Measurements from ENCODE around the gene SERPINE3.

SERPINE3 gene

GRCh38 chr13:51311957-51312520 lies 27.5 kb upstream of the SERPINE3 start:
- peaks cover 0 to 17% (median 0%) of the 10 kb centered on the region in 4 donors for H3K4me1 ChIP-seq
- H3K9me3 ChIP-seq: no peaks in the 10 kb centered on the region
- no peak for DNase-seq
- no peak overlapping the region for H3K4me3 ChIP-seq
- no peaks in the 10 kb centered on the region for H3K36me3 ChIP-seq
- no peaks in the 10 kb centered on the region for H3K27me3 ChIP-seq
- no peak for TF ChIP-seq CTCF (IDR thresholded peaks at IDR 0.05)
- intact Hi-C loops (cut with DNase I; ENCODE audit: low total_unique reads): no loop called here
- H3K27ac ChIP-seq: no peak overlapping the region

DNA sequence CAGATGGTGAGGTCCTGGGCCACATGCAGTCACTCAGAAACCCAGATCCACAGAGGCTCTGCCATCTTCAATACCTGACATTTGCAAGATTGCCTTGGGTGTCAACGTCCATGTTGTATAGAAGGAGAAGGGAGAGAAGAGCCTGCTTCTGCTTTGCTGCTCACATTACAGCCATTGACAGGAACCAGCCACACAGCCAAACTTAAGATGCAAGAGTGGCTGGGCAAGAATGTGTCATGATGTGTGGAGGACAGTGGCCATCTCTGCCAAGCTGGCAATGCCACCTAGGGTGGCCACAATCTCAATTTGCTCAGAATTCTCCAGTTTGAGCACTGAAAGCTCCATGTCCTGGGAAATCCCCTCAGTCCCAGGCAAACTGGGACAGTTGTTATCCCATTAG lies 25.9 kb upstream of the SERPINE3 start:
- Histone ChIP-seq H3K4me3 (no peak overlapping the region), H3K36me3 (no peaks in the 10 kb centered on the region), H3K4me1 (peaks cover 0 to 23% (median 0%) of the 10 kb centered on the region in 4 donors), H3K27ac (no peak overlapping the region), H3K27me3 (no peaks in the 10 kb centered on the region), H3K9me3 (no peaks in the 10 kb centered on the region)
- no peak for DNase-seq
- intact Hi-C loops (cut with DNase I; ENCODE audit: low total_unique reads): no loop called here
- no peak for TF ChIP-seq CTCF (IDR thresholded peaks at IDR 0.05)

DNA sequence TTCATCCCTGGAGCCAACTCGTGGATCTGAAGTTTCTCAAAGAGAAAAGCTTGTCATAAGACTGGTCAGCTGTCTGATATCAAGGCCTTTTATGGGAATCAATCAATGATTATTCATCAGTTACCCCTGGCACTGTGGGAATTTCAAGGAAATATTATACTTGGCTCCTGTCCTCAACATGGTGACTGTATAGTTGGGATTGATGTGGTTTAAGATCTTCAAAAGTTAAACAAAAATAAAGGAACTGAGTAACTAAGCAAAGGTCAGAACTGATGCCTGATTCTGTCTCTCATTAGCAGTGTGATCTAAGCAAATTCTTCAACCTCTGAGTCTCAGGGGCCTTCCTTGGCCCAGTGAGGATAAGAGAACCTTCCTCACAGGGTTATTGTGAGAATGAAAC lies 22.2 kb upstream of the SERPINE3 start:
- Histone ChIP-seq H3K27ac (no peak overlapping the region), H3K4me3 (no peak overlapping the region), H3K27me3 (no peaks in the 10 kb centered on the region), H3K36me3 (no peaks in the 10 kb centered on the region), H3K4me1 (peaks cover 0 to 38% (median 8%) of the 10 kb centered on the region in 4 donors), H3K9me3 (no peaks in the 10 kb centered on the region)
- no peak for TF ChIP-seq CTCF (IDR thresholded peaks at IDR 0.05)
- intact Hi-C loops (cut with DNase I; ENCODE audit: low total_unique reads): no loop called here
- DNase-seq: no peak

- H3K4me1 ChIP-seq: peaks cover 0 to 39% (median 9%) of the 10 kb centered on the region in 4 donors
- no peak overlapping the region for H3K4me3 ChIP-seq
- TF ChIP-seq CTCF (IDR thresholded peaks at IDR 0.05): no peak
- DNase-seq: no peak
- H3K36me3 ChIP-seq: no peaks in the 10 kb centered on the region
- H3K27ac ChIP-seq: no peak overlapping the region
- intact Hi-C loops (cut with DNase I; ENCODE audit: low total_unique reads): no loop called here
- H3K27me3 ChIP-seq: no peaks in the 10 kb centered on the region
- no peaks in the 10 kb centered on the region for H3K9me3 ChIP-seq
Observed at GRCh38 chr13:51318015-51318414, 21.5 kb upstream of the SERPINE3 start.

DNA sequence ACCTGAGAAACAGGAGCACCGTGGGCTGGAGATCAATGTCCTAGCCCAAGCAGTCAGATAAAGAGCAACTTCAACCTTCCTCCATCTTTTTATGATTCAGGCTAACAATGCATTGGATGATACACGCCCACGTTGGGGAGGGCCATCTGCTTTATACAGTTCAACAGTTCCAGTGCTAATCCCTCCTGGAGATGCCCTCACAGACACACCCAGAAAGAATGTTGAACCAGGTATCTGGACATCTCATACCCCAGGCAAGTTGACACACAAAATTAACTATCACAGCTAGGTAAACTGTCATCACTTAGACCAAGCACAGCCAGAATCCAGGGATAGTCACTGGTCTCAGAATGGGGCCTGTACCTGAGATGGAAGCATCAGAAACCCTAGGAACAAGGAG lies 20.6 kb upstream of the SERPINE3 start:
- Histone ChIP-seq H3K4me3 (no peak overlapping the region), H3K27me3 (no peaks in the 10 kb centered on the region), H3K4me1 (peaks cover 0 to 39% (median 9%) of the 10 kb centered on the region in 4 donors), H3K27ac (no peak overlapping the region), H3K9me3 (no peaks in the 10 kb centered on the region), H3K36me3 (no peaks in the 10 kb centered on the region)
- intact Hi-C loops (cut with DNase I; ENCODE audit: low total_unique reads): no loop called here
- TF ChIP-seq CTCF (IDR thresholded peaks at IDR 0.05): no peak
- no peak for DNase-seq

DNA sequence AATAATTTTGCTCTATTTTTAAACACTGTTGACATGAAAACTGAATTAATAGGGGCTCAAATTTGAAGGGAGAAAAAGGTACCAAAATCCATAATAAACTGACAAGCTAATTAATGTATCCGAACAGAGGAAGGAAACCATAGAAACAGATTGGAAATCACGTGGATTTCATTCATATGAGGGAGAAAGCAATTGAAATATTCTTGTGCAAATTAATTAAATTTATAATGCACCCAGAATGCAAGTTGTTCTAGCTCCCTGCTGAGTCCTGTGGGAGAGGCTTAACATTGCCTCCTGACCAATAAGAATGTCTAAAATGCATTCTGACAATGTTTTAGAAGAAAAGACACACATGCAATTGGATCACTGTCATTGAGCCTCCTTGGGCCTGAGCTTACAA lies 17.7 kb upstream of the SERPINE3 start:
- H3K4me1 ChIP-seq: peaks cover 0 to 24% (median 9%) of the 10 kb centered on the region in 4 donors

More for the DNA sequence above, 17.7 kb upstream of the SERPINE3 start:
- Histone ChIP-seq H3K9me3 (no peaks in the 10 kb centered on the region), H3K4me3 (no peak overlapping the region), H3K36me3 (no peaks in the 10 kb centered on the region), H3K27me3 (no peaks in the 10 kb centered on the region), H3K27ac (peak overlapping the region in 1 of 2 donors; percentile 15)
- DNase-seq: no peak
- intact Hi-C loops (cut with DNase I; ENCODE audit: low total_unique reads): no loop called here
- TF ChIP-seq CTCF (IDR thresholded peaks at IDR 0.05): no peak

Data from tibial artery (tissue), 4 donors.